Spleen (tissue), 11 donors: Measurements from ENCODE around the gene TEX14. TPM values are rescaled to one million over a fixed set of nuclear protein-coding genes. Genes with fewer than 3 reads are reported as not detected.
A peak's percentile ranks its signal among the peaks of the same experiment; 100 is the strongest.
"Not testable (repeated sequence)": the region's sequence is repeated elsewhere in the genome, so short reads cannot be mapped to it uniquely, and the experiment has no call there.

ENCODE experiments used
- DNase-seq: peaks from one replicate; pipeline ENCODE4 v3.0.0-alpha.2; 2020
- H3K27ac ChIP-seq, 8 donors: fragments of 200-600 bp; sonication (generic) in 7 of 8; 1 replicate in 4 of 8; 2 replicates in 4 of 8; pipeline versions ENCODE4 v1.5.0 to v1.8.0; 2016 to 2021; ENCODE audit warnings: inconsistent platforms in 4 of 8, mild to moderate bottlenecking in 4 of 8, moderate library complexity in 1 of 8
- H3K27me3 ChIP-seq, 7 donors: fragments of 200-600 bp; sonication (generic) in 6 of 7; replicated peaks in 1 of 7; 1 replicate in 4 of 7; 2 replicates in 3 of 7; pipeline versions ENCODE4 v1.5.0 to v1.8.0; 2016 to 2021; ENCODE audit warnings: inconsistent platforms in 3 of 7, mild to moderate bottlenecking in 1 of 7
- H3K36me3 ChIP-seq, 6 donors: fragments of 200-600 bp; sonication (generic) in 5 of 6; 1 replicate in 4 of 6; 2 replicates in 2 of 6; pipeline versions ENCODE4 v1.5.0 to v1.8.0; 2016 to 2021; ENCODE audit warnings: inconsistent platforms in 2 of 6
- H3K4me1 ChIP-seq, 6 donors: fragments of 200-600 bp; sonication (generic) in 5 of 6; 1 replicate in 3 of 6; 2 replicates in 3 of 6; pipeline versions ENCODE4 v1.5.0 to v1.8.0; 2016 to 2021; ENCODE audit warnings: inconsistent platforms in 3 of 6
- H3K4me3 ChIP-seq, 8 donors: fragments of 200-600 bp; sonication (generic) in 7 of 8; 1 replicate in 4 of 8; 2 replicates in 4 of 8; pipeline versions ENCODE4 v1.5.0 to v1.8.0; 2016 to 2021; ENCODE audit warnings: inconsistent platforms in 4 of 8, mild to moderate bottlenecking in 4 of 8, moderate library complexity in 2 of 8
- H3K9me3 ChIP-seq, 8 donors: fragments of 200-600 bp; sonication (generic) in 7 of 8; 1 replicate in 4 of 8; 2 replicates in 4 of 8; pipeline versions ENCODE4 v1.5.0 to v1.8.0; 2016 to 2021; ENCODE audit warnings: inconsistent platforms in 4 of 8
- CTCF ChIP-seq, 11 experiments: fragments of 200-600 bp in 7 of 11; fragments of 450-650 bp in 4 of 11; sonication (generic) in 4 of 11; IDR thresholded peaks in 8 of 11; conservative IDR thresholded peaks in 3 of 11; 1 replicate in 7 of 11; 2 replicates in 4 of 11; pipeline versions ENCODE4 v1.4.0 to v1.8.0; 2016 to 2021; ENCODE audit warnings: antibody characterized with exemption in 11 of 11, inconsistent platforms in 4 of 11, mild to moderate bottlenecking in 1 of 11
- POLR2A ChIP-seq, 3 donors: fragments of 450-650 bp; IDR thresholded peaks; one replicate each; pipeline ENCODE4 v1.5.1; 2017; ENCODE audit warnings: antibody characterized with exemption in 3 of 3, mild to moderate bottlenecking in 1 of 3
- POLR2AphosphoS5 ChIP-seq, 3 donors: sonication (generic); formaldehyde crosslinking; IDR thresholded peaks; one replicate each; pipeline ENCODE4 v1.5.1; 2017; ENCODE audit warnings: antibody characterized with exemption in 3 of 3
- WGBS, 5 donors: extraction: QIAGEN DNeasy Blood & Tissue Kit in 3 of 5; methylation state at CpG; one replicate each; pipeline versions ENCODE4 v1.1.5 to v1.1.7; 2013 to 2018; 5-methylcytosine and 5-hydroxymethylcytosine counted together
- intact Hi-C: fragments of 100-400 bp; cut with DNase I; formaldehyde crosslinking; loops from one replicate; pipeline ENCODE4 v1.15.0; 2023; ENCODE audit warnings: low total_unique reads
- polyA plus RNA-seq, 3 donors: library from polyadenylated mRNA; stranded (reverse); fragments of 200-250 nt; gene quantifications; one replicate each; pipeline ENCODE4 v1.2.1, GENCODE V29; 2013
- total RNA-seq, 7 donors: library from RNA; depleted of rRNA in 3 of 7; stranded (reverse); fragments of >200 nt in 3 of 7; fragmentation: NEBNext Ultra II Directional in 4 of 7; extraction: Animal tissue kit (Norgen Biotek cat#: 25700) in 4 of 7; gene quantifications; one replicate each; pipeline versions ENCODE4 v1.1.0 to v1.2.1, GENCODE V29; 2016 to 2021
- donor health status: healthy with polysubstance abuse.
- donor health status: DM: no; HTN: no; CAD: no; lungs with moderate emphysema.
- donor health status: DM: no; HTN: no; CAD: no.
- donor health status: Bipolar disorder and iron deficiency.
- donor health status: healthy.
- donor health status: DM: no; HTN: no; CAD: no.
- donor health status: DM: yes; HTN: yes; CAD: no.

Gene TEX14
- total and polyA plus RNA-seq, 10 donors: 0.17 to 0.70 (median 0.39) TPM; not detected in 1

GRCh38 chr17:58684003-58684402 lies 7.8 kb downstream of the TEX14 start:
- no peaks in the 10 kb centered on the region for H3K9me3 ChIP-seq
- intact Hi-C loops: no loop called here
- WGBS, 5 donors: 75 to 98% (median 89%) methylated on average over 10 of the region's 10 CpGs
- no peak for TF ChIP-seq CTCF (IDR thresholded peaks at IDR 0.05 in 8 of 11, conservative IDR thresholded peaks at IDR 0.05 in 3 of 11)
- TF ChIP-seq POLR2A (IDR thresholded peaks at IDR 0.05): no peak
- no peak for TF ChIP-seq POLR2AphosphoS5 (IDR thresholded peaks at IDR 0.05)
- H3K27ac ChIP-seq: no peak overlapping the region
- no peak for DNase-seq
- no peaks in the 10 kb centered on the region for H3K27me3 ChIP-seq
- H3K4me3 ChIP-seq: no peak overlapping the region
- no peaks in the 10 kb centered on the region for H3K36me3 ChIP-seq
- H3K4me1 ChIP-seq: no peaks in the 10 kb centered on the region

- 76 to 92% (median 83%) methylated on average over 6 of the region's 6 CpGs for WGBS, 5 donors
- Histone ChIP-seq H3K4me3 (no peak overlapping the region), H3K9me3 (no peaks in the 10 kb centered on the region), H3K27me3 (peaks cover 0 to 4% (median 0%) of the 10 kb centered on the region in 7 donors), H3K4me1 (no peaks in the 10 kb centered on the region), H3K27ac (no peak overlapping the region), H3K36me3 (no peaks in the 10 kb centered on the region)
- intact Hi-C loops: no loop called here
- peak; percentile 4 for DNase-seq
- no peak for TF ChIP-seq CTCF (IDR thresholded peaks at IDR 0.05 in 8 of 11, conservative IDR thresholded peaks at IDR 0.05 in 3 of 11)
- no peak for TF ChIP-seq POLR2A (IDR thresholded peaks at IDR 0.05)
- TF ChIP-seq POLR2AphosphoS5 (IDR thresholded peaks at IDR 0.05): no peak
Observed at GRCh38 chr17:58680038-58680369, 11.8 kb downstream of the TEX14 start.

GRCh38 chr17:58679263-58680037 lies 12.4 kb downstream of the TEX14 start:
- Histone ChIP-seq H3K27ac (no peak overlapping the region), H3K4me1 (no peaks in the 10 kb centered on the region), H3K4me3 (no peak overlapping the region), H3K36me3 (no peaks in the 10 kb centered on the region), H3K27me3 (peaks cover 0 to 4% (median 0%) of the 10 kb centered on the region in 7 donors), H3K9me3 (no peaks in the 10 kb centered on the region)
- TF ChIP-seq POLR2AphosphoS5 (IDR thresholded peaks at IDR 0.05): peak in 1 of 3 donors; percentile 59
- peak in 1 of 3 donors; percentile 9 for TF ChIP-seq POLR2A (IDR thresholded peaks at IDR 0.05)
- TF ChIP-seq CTCF (IDR thresholded peaks at IDR 0.05 in 8 of 11, conservative IDR thresholded peaks at IDR 0.05 in 3 of 11): no peak
- no peak for DNase-seq
- intact Hi-C loops: no loop called here
- WGBS, 5 donors: 52 to 72% (median 58%) methylated on average over 12 of the region's 12 CpGs

- H3K9me3 ChIP-seq, H3K27ac ChIP-seq, H3K4me1 ChIP-seq, DNase-seq, intact Hi-C loops, H3K4me3 ChIP-seq, H3K36me3 ChIP-seq, H3K27me3 ChIP-seq: not testable (repeated sequence)
- 85 to 94% (median 91%) methylated on average over 5 of the region's 5 CpGs for WGBS, 5 donors
Observed at GRCh38 chr17:58678287-58678686, 13.6 kb downstream of the TEX14 start.
